Hematopoietic multipotent progenitor cell (in vitro differentiated cells): ENCODE data around the gene QRFP. TPM values are rescaled to one million over a fixed set of nuclear protein-coding genes. Genes with fewer than 3 reads are reported as not detected.

Source experiments
- DNase-seq, 3 donors: peaks; one replicate each; pipeline ENCODE4 v3.0.0-alpha.2; 2011 to 2015; ENCODE audit warnings: low read depth in 2 of 3, low spot score in 2 of 3
- total RNA-seq: library from RNA; depleted of rRNA; stranded (reverse); fragments of >200 nt; gene quantifications from one replicate; pipeline ENCODE4 v1.2.3, GENCODE V29; 2012

QRFP gene
- total RNA-seq, 1 donor: under 0.01 TPM

GRCh38 chr9:130934246-130934645 lies 37.6 kb upstream of the QRFP start:
- DNase-seq: no peak

- no peak for DNase-seq
Observed at GRCh38 chr9:130933114-130934046, 36.8 kb upstream of the QRFP start.

- DNase-seq: no peak
Observed at GRCh38 chr9:130932255-130933079, 35.9 kb upstream of the QRFP start.

DNA sequence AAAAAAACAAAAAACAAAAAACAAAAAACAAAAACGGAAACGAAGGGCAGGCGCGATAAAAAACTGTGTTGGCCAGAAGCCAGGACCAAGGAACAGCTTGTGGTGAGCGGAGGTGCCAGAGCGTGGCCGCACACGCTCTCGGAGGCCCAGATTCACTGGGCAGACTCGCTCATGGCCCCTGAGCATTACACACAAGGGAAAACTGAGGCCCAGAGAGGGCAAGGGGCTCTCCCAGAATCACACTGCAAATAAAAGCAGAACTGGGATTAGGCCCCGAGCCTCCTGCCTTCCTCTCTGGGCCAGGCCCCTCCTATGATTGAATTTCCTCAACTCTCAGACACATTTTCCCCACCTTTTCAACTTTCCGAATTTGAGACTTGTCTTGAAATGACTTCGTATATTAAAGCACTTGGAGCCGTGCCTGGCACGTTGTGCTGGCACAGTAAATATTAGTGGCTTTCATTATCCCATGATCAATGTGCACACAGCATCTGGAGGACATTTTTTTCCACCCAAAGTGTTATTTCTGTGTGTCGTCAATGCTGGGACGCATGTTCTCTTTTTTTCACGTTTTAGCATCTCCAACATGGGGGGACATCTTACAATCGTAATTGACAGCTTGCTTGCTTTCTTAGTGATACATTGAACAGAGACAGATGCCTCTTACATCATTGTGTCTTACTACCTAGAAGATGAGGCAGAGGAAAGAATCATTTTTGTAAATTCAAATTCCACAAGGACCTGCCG lies 35.1 kb upstream of the QRFP start:
- no peak for DNase-seq

GRCh38 chr9:130930804-130931349 lies 34.3 kb upstream of the QRFP start:
- DNase-seq: no peak

- DNase-seq: no peak
Observed at GRCh38 chr9:130930132-130930803, 33.7 kb upstream of the QRFP start.

DNA sequence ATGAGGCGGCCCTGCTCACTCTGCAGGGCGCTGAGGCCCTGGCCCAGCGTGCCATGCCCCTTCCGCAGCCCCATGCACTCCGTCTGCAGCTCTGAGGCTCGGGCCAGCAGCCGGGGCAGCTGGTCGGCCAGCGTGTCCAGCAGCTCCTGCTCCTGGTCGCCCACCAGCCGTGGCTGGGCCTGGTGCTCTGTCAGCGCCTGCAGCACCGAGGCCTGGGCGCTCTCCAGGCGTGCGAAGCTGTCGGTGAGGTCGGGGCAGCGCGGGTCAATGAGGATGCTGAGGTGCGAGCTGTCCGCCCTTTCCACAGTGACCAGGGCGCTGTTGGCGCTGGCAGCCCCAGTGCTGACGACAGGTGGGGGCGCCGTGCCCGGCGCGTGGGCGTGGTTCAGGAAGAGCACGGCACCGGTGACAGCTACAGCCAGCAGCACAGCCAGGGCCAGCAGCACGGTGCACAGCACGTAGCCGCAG lies 33.0 kb upstream of the QRFP start:
- no peak for DNase-seq

DNA sequence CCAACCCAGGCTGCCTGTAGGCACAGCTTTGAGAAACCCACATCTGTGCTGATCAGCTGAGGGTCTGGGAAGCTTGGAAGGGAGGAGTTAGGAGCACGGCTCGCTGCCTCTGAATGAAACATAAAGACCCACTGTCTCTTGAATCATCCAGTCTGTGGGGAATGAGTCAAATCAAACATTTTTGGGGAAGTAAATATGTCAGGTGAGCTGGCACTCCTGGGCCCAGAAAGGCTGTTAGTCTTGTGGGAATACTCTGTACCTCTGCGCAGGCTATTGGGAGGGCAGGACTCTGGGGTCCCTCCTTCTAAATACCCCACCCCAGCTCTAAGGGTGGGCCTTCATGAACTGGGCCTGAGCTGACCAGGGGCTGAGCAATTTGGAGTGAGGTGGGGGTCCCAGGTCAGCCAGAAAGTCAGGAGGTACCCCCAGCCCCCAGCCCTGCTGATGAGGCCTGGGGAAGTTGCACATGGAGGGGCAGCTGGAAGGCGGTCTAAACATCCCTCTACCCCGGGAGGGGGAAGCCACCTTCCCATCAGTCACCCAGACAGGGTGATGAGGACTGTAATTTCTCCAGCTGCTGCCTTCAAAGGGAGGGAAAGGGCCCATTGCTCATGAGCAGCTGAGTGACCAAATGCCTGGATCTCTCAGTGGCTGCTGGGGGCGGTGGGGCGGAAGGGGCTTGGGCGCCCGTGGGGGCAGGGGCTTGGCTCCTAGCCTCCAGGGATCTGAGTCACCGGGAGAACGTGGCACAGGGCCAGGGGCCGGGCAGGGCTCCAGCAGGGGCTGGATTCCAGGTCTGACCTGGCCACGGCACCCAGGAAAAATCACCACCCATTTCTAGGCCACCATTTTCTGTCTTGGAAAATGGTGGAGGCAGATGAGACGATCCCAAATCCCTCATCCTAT lies 31.6 kb upstream of the QRFP start:
- no peak for DNase-seq

DNA sequence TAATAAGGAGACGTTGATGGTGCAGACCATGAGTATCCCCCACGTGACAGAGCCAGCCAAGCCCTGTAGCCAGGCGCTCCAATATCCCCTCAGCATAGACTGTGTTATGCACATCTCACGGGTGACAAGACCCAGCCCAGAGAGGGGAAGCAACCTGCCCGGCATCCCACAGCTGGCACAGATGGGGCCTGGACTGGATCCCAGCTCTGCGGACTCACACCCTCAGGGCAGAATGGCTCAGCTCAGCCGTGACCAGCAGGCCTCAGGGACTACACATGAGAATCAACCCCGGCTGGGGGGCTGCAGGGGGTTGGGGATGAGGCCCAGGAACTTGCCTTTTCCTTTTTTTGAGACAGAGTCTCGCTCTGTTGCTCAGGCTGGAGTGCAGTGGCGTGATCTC lies 30.7 kb upstream of the QRFP start:
- DNase-seq: no peak

- DNase-seq: no peak
Observed at GRCh38 chr9:130925050-130925678, 28.6 kb upstream of the QRFP start.

DNA sequence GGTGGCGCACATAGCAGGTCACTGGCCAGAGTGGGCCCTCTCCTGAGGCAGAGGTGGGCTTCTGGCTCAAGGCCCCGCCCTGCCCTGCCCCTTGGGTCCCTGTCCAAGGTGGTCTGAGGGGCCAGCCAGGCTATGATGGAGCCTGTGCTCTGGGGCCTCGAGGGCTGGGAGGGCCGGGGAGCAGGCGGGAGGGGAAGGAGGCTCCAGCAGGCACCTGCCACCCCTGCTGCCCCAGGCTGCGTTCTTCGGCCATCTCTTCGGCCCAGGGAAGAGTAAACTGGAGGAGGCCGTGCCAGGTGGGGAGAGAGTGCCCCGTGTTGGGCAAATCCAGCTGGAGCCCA lies 27.8 kb upstream of the QRFP start:
- no peak for DNase-seq

DNA sequence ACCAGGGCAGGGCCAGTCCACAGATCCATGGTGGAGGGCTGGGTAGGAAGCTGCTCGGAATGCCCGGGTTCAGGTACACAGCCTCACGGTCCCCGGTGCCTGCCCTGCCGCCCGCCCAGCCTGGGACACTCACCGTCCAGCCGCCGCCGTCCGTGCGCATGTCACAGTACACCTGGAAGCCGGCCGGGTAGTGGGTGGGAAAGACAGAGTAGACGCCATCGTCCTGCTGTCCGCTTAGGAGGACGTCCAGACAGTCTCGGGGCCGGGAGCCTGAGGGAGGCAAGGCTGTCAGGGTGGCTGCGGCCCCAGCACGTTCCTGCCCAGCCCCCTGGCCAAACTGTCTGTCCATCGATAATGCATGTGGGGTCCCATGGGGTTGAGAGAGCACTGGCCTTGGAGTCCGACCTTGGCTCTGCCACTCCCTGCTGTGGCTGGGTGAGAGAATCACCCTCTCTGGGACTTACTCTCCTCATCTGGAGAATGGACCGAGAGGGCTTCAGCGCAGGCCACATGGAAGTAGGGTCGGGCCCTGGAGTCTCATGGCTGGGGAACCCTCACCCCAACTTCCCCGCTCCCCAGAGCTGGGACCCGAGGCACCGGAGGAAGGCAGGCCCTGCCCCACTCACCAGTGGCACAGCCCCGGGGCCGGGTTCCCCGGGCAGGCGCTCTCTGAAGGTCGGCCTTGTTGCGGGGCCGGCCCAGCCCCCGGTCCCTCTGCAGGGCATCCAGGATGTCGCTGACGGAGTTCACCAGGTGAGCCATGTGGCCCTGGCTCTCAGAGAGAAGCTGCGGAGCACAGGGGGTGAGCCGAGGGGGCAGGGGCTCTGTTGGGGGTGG lies 27.2 kb upstream of the QRFP start:
- DNase-seq: no peak

DNA sequence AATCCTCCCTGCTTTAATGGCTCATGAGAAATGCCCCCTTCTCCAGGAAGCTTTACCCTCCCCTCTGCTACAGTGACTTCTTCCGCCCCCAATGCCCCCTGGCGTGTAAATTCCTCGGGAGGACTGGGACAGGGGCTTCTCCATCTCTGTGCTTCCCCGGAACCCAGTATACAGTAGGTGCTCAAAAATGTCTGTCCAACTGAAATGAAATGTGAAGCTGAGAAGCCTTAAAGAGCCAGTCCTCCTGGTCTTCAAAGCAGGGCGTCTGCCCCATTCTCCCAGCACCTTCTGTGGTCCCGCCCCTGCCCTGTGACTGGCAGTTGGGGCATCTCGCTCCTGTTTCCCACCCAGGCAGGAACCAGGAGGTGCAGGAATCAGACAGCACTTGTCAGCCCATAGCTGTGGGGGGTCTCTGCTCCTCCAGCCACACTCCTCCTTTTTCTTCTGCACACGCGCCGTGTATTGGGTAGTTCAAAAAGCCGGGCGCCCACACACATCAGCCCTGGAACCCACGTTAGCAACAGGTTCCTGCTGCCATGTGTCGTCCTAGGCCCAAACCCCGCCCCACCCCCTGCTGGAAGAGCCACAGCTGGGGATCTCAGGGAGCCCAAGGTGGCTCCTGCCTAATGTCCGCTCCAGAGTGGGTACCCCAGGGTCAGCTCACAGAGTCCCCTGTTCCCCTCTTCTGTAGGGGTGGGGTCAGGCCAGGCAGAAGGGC lies 26.4 kb upstream of the QRFP start:
- no peak for DNase-seq

GRCh38 chr9:130921989-130922892 lies 25.6 kb upstream of the QRFP start:
- DNase-seq: no peak

DNA sequence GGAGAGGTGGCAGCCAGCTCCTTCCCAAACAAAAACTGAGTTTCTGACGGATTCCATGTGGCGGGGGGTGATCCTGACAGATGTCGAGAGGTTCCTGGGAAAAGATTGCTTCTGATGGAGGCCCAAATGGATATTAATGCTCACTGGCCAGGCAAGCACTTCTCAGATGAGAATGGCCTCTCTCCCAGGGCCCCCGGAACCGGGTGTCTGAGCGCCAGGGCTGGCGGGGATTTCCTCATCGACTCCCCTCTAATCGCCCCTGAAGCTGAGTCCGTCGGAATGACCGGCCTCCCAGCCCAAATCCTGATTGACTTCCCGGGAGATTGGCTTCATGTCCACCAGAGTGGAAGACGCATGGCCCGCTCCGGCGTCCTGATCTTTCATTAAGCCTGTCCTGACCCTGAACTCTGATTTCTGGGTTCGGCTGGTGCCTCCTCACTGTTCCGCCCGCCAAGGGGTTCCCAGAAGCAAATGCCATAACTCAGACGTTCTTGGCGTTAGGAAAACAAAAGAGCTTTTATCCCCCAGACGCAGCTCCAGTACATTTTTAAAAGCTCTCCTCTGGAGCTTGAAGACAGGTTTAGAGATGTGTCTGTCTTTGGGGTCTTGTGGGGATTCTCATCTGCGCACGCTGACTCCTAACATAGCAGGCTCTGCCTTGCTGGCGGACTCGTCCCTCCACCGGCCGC lies 24.8 kb upstream of the QRFP start:
- DNase-seq: no peak
